GM18511 (cell line): ENCODE data around the gene KRTAP5-2.

ENCODE experiments used
- ATAC-seq: cut with Tn5 transposase; IDR thresholded peaks from one replicate; pipeline ENCODE4 v1.9.1; 2021; ENCODE audit warnings: mild to moderate bottlenecking, moderate library complexity; ENCODE audit not compliant: unreplicated experiment

KRTAP5-2 gene

GRCh38 chr11:1568441-1568911 lies 29.6 kb downstream of the KRTAP5-2 start:
- no peak for ATAC-seq

GRCh38 chr11:1567721-1568100 lies 30.4 kb downstream of the KRTAP5-2 start:
- ATAC-seq, result no peak

- ATAC-seq, result no peak
Observed at GRCh38 chr11:1567052-1567720, 30.9 kb downstream of the KRTAP5-2 start.

GRCh38 chr11:1566381-1567051 lies 31.6 kb downstream of the KRTAP5-2 start:
- ATAC-seq, result no peak

- ATAC-seq, result no peak
Observed at GRCh38 chr11:1565904-1566247, 32.2 kb downstream of the KRTAP5-2 start.

- no peak for ATAC-seq
Observed at GRCh38 chr11:1565173-1565903, 32.8 kb downstream of the KRTAP5-2 start.

GRCh38 chr11:1564535-1565172 lies 33.4 kb downstream of the KRTAP5-2 start:
- ATAC-seq, result no peak

GRCh38 chr11:1563697-1564534 lies 34.2 kb downstream of the KRTAP5-2 start:
- no peak for ATAC-seq

GRCh38 chr11:1563149-1563638 lies 34.9 kb downstream of the KRTAP5-2 start:
- ATAC-seq, result no peak

GRCh38 chr11:1562469-1563148 lies 35.5 kb downstream of the KRTAP5-2 start:
- ATAC-seq, result no peak

GRCh38 chr11:1561955-1562354 lies 36.1 kb downstream of the KRTAP5-2 start:
- ATAC-seq, result no peak

- no peak for ATAC-seq
Observed at GRCh38 chr11:1561266-1561665, 36.8 kb downstream of the KRTAP5-2 start.

GRCh38 chr11:1560649-1561251 lies 37.3 kb downstream of the KRTAP5-2 start:
- ATAC-seq, result no peak

- no peak for ATAC-seq
Observed at GRCh38 chr11:1560002-1560648, 38.0 kb downstream of the KRTAP5-2 start.

GRCh38 chr11:1559111-1559951 lies 38.8 kb downstream of the KRTAP5-2 start:
- no peak for ATAC-seq

- ATAC-seq, result no peak
Observed at GRCh38 chr11:1558775-1559110, 39.4 kb downstream of the KRTAP5-2 start.

GRCh38 chr11:1557904-1558774 lies 40.0 kb downstream of the KRTAP5-2 start:
- no peak for ATAC-seq
